Smooth muscle cell (in vitro differentiated cells): ENCODE data around the gene SMG5. TPM values are rescaled to one million over a fixed set of nuclear protein-coding genes. Genes with fewer than 3 reads are reported as not detected.

Source experiments
- DNase-seq: peaks from one replicate; lab custom pipeline; 2025; ENCODE audit not compliant: unreplicated experiment; lab: John Stamatoyannopoulos, UW
- H2AFZ ChIP-seq: fragments of 200-600 bp; sonication (generic); 2 replicates; pipeline ENCODE4 v1.6.0; 2016; ENCODE audit warnings: antibody characterized with exemption, low read depth, mild to moderate bottlenecking
- H3F3A ChIP-seq: fragments of 200-600 bp; sonication (generic); 2 replicates; pipeline ENCODE4 v1.6.0; 2017; ENCODE audit warnings: antibody characterized with exemption, low read depth
- H3K27ac ChIP-seq: fragments of 200-600 bp; sonication (generic); 2 replicates; pipeline ENCODE4 v1.5.1; 2016; ENCODE audit warnings: low read depth, mild to moderate bottlenecking
- H3K27me3 ChIP-seq: fragments of 200-600 bp; sonication (generic); 2 replicates; pipeline ENCODE4 v1.6.1; 2016; ENCODE audit warnings: low read depth, mild to moderate bottlenecking
- H3K36me3 ChIP-seq: fragments of 200-600 bp; sonication (generic); 2 replicates; pipeline ENCODE4 v1.5.1; 2016; ENCODE audit warnings: low read depth
- H3K4me1 ChIP-seq: fragments of 200-600 bp; sonication (generic); 2 replicates; pipeline ENCODE4 v1.5.1; 2016; ENCODE audit warnings: low read depth
- H3K4me2 ChIP-seq: fragments of 200-600 bp; sonication (generic); 2 replicates; pipeline ENCODE4 v1.6.0; 2016; ENCODE audit warnings: mild to moderate bottlenecking
- H3K4me3 ChIP-seq: fragments of 200-600 bp; sonication (generic); 2 replicates; pipeline ENCODE4 v1.5.1; 2016; ENCODE audit warnings: mild to moderate bottlenecking
- H3K79me2 ChIP-seq: fragments of 200-600 bp; sonication (generic); 2 replicates; pipeline ENCODE4 v1.6.0; 2016; ENCODE audit warnings: low read depth, mild to moderate bottlenecking
- H3K9ac ChIP-seq: fragments of 200-600 bp; sonication (generic); 2 replicates; pipeline ENCODE4 v1.6.0; 2016; ENCODE audit warnings: low read depth
- H3K9me3 ChIP-seq: fragments of 200-600 bp; sonication (generic); replicated peaks from 2 replicates; pipeline ENCODE4 v1.5.1; 2016; ENCODE audit warnings: low read depth
- H4K20me1 ChIP-seq: fragments of 200-600 bp; sonication (generic); 2 replicates; pipeline ENCODE4 v1.6.0; 2016; ENCODE audit warnings: low read depth
- WGBS: methylation state at CpG from one replicate; pipeline ENCODE4 v1.1.7; 2016; ENCODE audit warnings: low lambda C conversion rate; 5-methylcytosine and 5-hydroxymethylcytosine counted together
- polyA plus RNA-seq: library from polyadenylated mRNA; unstranded; fragments of >200 nt; fragmentation: Nextera tagmentation; extraction: Ambion mirVana; gene quantifications from 2 replicates; pipeline ENCODE4 v1.2.1, GENCODE V29; 2016
- total RNA-seq: library from RNA; depleted of rRNA; stranded (reverse); fragments of >200 nt; gene quantifications from 2 replicates; pipeline ENCODE4 v1.2.3, GENCODE V29; 2014
- TF ChIP-seq, protein P1 (sequence below): fragments of 200-600 bp; sonication (generic); IDR thresholded peaks from 2 replicates; pipeline ENCODE4 v1.5.1; 2017; ENCODE audit warnings: borderline replicate concordance, mild to moderate bottlenecking, antibody characterized with exemption; ENCODE audit not compliant: insufficient read depth, poor library complexity, severe bottlenecking

SMG5 gene
- total and polyA plus RNA-seq, 2 experiments from 2014 or later: 42.3 to 47.4 TPM

DNA sequence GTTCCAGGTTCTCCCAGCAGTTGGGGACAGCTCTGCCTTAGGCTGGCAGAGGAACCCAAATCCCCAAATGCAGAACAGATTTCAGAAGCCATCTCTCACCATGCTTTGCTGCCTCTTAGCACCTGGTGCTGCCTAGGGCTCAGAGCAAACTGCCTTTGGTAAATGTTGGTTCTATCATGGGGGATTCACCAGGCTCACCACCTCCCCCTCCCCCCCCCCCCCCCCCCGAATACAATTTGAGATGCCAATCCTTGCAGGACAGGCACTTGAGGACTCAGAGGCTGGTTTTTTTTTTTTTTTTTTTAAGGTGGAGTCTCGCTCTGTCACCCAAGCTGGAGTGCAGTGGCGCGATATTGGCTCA, 34.3 kb downstream of the SMG5 start:
- Histone ChIP-seq H3K4me3 (no peak overlapping the region), H3K4me1 (no peaks in the 10 kb centered on the region), H4K20me1 (no peaks in the 10 kb centered on the region), H2AFZ (no peak overlapping the region), H3K9me3 (no peaks in the 10 kb centered on the region), H3K9ac (no peak overlapping the region), H3F3A (no peaks in the 10 kb centered on the region), H3K4me2 (no peak overlapping the region), H3K36me3 (no peaks in the 10 kb centered on the region), H3K27ac (no peak overlapping the region), H3K79me2 (no peaks in the 10 kb centered on the region), H3K27me3 (no peaks in the 10 kb centered on the region)
- TF ChIP-seq, protein P1, sequence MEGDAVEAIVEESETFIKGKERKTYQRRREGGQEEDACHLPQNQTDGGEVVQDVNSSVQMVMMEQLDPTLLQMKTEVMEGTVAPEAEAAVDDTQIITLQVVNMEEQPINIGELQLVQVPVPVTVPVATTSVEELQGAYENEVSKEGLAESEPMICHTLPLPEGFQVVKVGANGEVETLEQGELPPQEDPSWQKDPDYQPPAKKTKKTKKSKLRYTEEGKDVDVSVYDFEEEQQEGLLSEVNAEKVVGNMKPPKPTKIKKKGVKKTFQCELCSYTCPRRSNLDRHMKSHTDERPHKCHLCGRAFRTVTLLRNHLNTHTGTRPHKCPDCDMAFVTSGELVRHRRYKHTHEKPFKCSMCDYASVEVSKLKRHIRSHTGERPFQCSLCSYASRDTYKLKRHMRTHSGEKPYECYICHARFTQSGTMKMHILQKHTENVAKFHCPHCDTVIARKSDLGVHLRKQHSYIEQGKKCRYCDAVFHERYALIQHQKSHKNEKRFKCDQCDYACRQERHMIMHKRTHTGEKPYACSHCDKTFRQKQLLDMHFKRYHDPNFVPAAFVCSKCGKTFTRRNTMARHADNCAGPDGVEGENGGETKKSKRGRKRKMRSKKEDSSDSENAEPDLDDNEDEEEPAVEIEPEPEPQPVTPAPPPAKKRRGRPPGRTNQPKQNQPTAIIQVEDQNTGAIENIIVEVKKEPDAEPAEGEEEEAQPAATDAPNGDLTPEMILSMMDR: no peak
- 72% methylated on average over 3 of the region's 4 CpGs for WGBS
- no peak for DNase-seq

DNA sequence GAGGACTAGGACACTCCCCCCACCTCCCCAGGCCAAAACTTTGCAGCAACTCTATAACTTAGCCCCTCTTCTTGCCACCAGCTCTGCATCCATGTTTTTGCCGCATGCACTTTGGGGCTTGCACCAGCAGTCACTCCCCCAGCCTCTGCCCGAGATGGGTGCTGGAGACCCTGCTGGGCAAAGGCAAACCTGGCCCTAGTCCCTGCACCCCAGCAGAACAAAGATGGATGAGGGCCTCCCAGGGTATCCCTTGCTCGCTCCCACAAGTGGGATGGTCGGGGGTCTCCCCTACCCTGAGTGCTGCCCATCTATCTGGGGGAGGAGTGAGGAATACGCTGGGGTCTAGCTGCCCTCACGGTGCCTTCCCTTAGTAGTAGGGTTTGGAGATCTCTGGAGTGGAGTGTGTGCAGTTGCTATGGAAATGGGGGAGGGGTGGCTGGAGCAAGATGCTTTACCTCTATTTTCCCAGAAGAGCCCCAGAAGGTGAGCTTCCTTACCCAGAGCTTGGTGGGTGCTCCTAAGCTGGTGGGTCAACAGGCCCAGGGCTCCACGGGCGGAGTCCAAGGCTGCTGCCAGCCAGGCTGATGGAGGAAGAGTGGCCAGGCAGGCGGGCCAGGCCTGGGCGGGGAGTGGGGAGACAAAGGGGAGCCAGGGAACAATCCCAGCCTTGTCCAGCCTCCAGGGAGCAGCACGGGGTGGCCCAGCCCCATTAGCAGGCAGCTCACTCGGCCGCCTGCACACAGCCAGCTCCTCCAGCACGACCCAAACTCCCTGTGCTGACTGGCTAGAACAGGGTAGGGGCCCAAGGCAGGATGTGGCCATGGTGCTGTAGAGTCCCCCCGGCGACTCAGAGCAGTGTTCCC, 34.9 kb downstream of the SMG5 start, which contains the start of gene PAQR6:
Gene PAQR6 (minus strand): TSS at position 597 of the 863 bp plus-strand sequence. CDS start 1,325 bp downstream, outside the sequence.
- Histone ChIP-seq H3K4me3 (no peak within 1 kb of the TSS), H3K9me3 (no peaks in the 10 kb centered on the region), H3K27ac (no peak within 1 kb of the TSS), H3K9ac (no peak within 1 kb of the TSS), H3K36me3 (no peaks in the 10 kb centered on the region), H3K79me2 (no peaks in the 10 kb centered on the region), H3F3A (no peaks in the 10 kb centered on the region), H3K4me1 (no peaks in the 10 kb centered on the region), H4K20me1 (no peaks in the 10 kb centered on the region), H2AFZ (no peak within 1 kb of the TSS), H3K27me3 (no peaks in the 10 kb centered on the region), H3K4me2 (no peak within 1 kb of the TSS)
- no peak for DNase-seq
- WGBS: 89% methylated on average over 16 of the region's 16 CpGs
- TF ChIP-seq, protein P1: no peak

DNA sequence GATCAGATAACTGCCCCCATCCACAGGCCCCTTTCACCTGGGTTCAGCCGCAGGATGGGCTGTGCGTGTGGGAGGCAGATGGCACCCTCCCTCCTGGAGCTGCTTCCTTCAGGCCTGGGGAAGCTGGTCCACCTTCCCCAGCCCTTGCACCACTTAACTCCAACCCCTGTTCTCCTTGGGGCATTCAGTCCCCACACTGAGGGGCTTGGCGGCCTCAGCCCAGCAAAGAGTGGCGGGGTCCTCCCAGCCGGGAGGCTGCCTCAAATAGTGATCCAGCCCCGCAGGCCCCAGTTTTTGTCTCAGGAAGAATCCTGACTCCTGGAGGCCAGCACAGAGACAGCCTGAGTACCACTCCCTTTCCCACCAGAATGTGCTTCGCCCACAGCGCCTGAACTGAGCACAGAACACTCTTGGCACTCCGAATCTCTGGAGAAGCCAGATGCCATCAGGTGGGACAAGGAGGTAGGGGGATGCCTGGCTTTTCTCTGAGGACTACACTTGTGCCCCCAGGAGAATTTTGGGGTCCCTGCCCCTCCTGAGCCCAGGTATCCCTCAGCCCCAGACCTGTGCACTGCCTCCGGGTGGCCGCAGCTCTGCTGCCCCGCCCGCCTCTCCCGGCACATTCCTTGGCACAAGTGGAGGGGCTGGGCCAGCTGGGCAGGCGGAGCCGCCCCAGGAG, 35.7 kb downstream of the SMG5 start:
- 88% methylated on average over 16 of the region's 16 CpGs for WGBS
- H3K4me3 ChIP-seq: no peak overlapping the region
- H3K27ac ChIP-seq: no peak overlapping the region

More for the DNA sequence above, 35.7 kb downstream of the SMG5 start:
- Histone ChIP-seq H4K20me1 (no peaks in the 10 kb centered on the region), H3K4me2 (no peak overlapping the region), H3K9ac (no peak overlapping the region), H3K4me1 (no peaks in the 10 kb centered on the region), H3K27me3 (no peaks in the 10 kb centered on the region), H3F3A (no peaks in the 10 kb centered on the region), H3K36me3 (no peaks in the 10 kb centered on the region), H3K9me3 (no peaks in the 10 kb centered on the region), H3K79me2 (no peaks in the 10 kb centered on the region), H2AFZ (no peak overlapping the region)
- TF ChIP-seq, protein P1: no peak
- no peak for DNase-seq
